K562 (cell line): ENCODE data around the gene TBXAS1.

Experiments used
- ATF2 ChIP-seq: sonication (generic); formaldehyde crosslinking; IDR thresholded peaks from 2 replicates; pipeline ENCODE4 v1.8.1; 2022; ENCODE audit warnings: missing genetic modification reagents
- ATF3 ChIP-seq, 2 experiments: fragments of 450-650 bp in 1 of 2; sonication (generic) in 1 of 2; formaldehyde crosslinking in 1 of 2; IDR thresholded peaks in 1 of 2; conservative IDR thresholded peaks in 1 of 2; 2 replicates each; pipeline versions ENCODE4 v1.6.1 to v1.8.1; 2016 to 2023; ENCODE audit warnings: mild to moderate bottlenecking in 2 of 2, moderate library complexity in 2 of 2, inconsistent platforms in 1 of 2, missing genetic modification reagents in 1 of 2
- CBX2 ChIP-seq: fragments of 200-600 bp; sonication (generic); IDR thresholded peaks from one replicate; pipeline ENCODE4 v1.6.1; 2012; ENCODE audit warnings: mild to moderate bottlenecking, low read length, inconsistent platforms; ENCODE audit not compliant: insufficient read depth, poor library complexity, severe bottlenecking
- CTCF ChIP-seq, 3 experiments: IDR thresholded peaks in 2 of 3; conservative IDR thresholded peaks in 1 of 3; 2 replicates each; pipeline ENCODE4 v1.5.1; 2011 to 2012; ENCODE audit warnings: low read length in 3 of 3, mild to moderate bottlenecking in 3 of 3, control low read depth in 2 of 3, improper control_type of control experiment in 1 of 3, inconsistent platforms in 1 of 3, low read depth in 1 of 3, mixed read lengths in 1 of 3, moderate library complexity in 1 of 3; ENCODE audit not compliant: insufficient read depth in 2 of 3
- CUX1 ChIP-seq: fragments of 200-800 bp; sonication (Bioruptor generic); IDR thresholded peaks from 2 replicates; pipeline ENCODE4 v1.6.1; 2016; ENCODE audit warnings: missing genetic modification characterization, missing compliant biosample characterization
- E2F6 ChIP-seq, 2 experiments: IDR thresholded peaks; 2 replicates each; pipeline ENCODE4 v1.6.1; 2011; ENCODE audit warnings: borderline replicate concordance in 1 of 2, control low read depth in 1 of 2, low read depth in 1 of 2, low read length in 1 of 2, mild to moderate bottlenecking in 1 of 2, mixed read lengths in 1 of 2, moderate library complexity in 1 of 2; ENCODE audit not compliant: insufficient read depth in 1 of 2, insufficient read length in 1 of 2, poor library complexity in 1 of 2, severe bottlenecking in 1 of 2; ENCODE audit errors: extremely low read depth in 1 of 2
- HMBOX1 ChIP-seq: sonication (generic); IDR thresholded peaks from 2 replicates; pipeline ENCODE4 v1.6.1; 2016
- IRF1 ChIP-seq: sonication (generic); formaldehyde crosslinking; IDR thresholded peaks from 2 replicates; pipeline ENCODE4 v1.8.0; 2022; ENCODE audit warnings: missing genetic modification reagents, mild to moderate bottlenecking, borderline replicate concordance
- MITF ChIP-seq: IDR thresholded peaks from 2 replicates; pipeline ENCODE4 v1.6.1; 2014; ENCODE audit warnings: antibody characterized with exemption
- NUFIP1 ChIP-seq: fragments of 450-650 bp; IDR thresholded peaks from 2 replicates; pipeline ENCODE4 v1.6.1; 2018; ENCODE audit not compliant: partially characterized antibody
- POLR2A ChIP-seq: fragments of 450-650 bp; conservative IDR thresholded peaks from 2 replicates; pipeline ENCODE4 v1.6.1; 2016
- POLR2AphosphoS5 ChIP-seq: IDR thresholded peaks from 2 replicates; pipeline ENCODE4 v1.6.1; 2011; ENCODE audit warnings: mild to moderate bottlenecking, low read depth, low read length, moderate library complexity; ENCODE audit not compliant: control insufficient read depth, insufficient read depth

- no peak for TF ChIP-seq IRF1
- TF ChIP-seq NUFIP1 = no peak
- TF ChIP-seq E2F6 (IDR thresholded peaks at IDR 0.05; ENCODE audit: borderline replicate concordance in 1 of 2, extremely low read depth in 1 of 2, insufficient read depth in 1 of 2, insufficient read length in 1 of 2, low read depth in 1 of 2, low read length in 1 of 2, poor library complexity in 1 of 2, severe bottlenecking in 1 of 2) = no peak
- TF ChIP-seq CBX2 = no peak
- no peak for TF ChIP-seq MITF
- TF ChIP-seq ATF2 (CRISPR knock-in tag) = no peak
- TF ChIP-seq CTCF (IDR thresholded peaks at IDR 0.05 in 2 of 3, conservative IDR thresholded peaks at IDR 0.05 in 1 of 3; ENCODE audit: insufficient read depth in 2 of 3, low read depth in 1 of 3, low read length in 3 of 3) = no peak
- TF ChIP-seq POLR2A = no peak
- TF ChIP-seq ATF3 (IDR thresholded peaks at IDR 0.05) = no peak
- no peak for TF ChIP-seq ATF3 (CRISPR knock-in tag; conservative IDR thresholded peaks at IDR 0.05)
- no peak for TF ChIP-seq CUX1 (CRISPR knock-in tag)
- TF ChIP-seq HMBOX1 = no peak
- TF ChIP-seq POLR2AphosphoS5 = no peak
These were observed 55.4 kb downstream of the TBXAS1 start for GRCh38 chr7:139884441-139884840.
